GM12878 (cell line): ENCODE measurements around the gene EPN1. TPM values are rescaled to one million over a fixed set of nuclear protein-coding genes. Genes with fewer than 3 reads are reported as not detected.
A peak's percentile ranks its signal among the peaks of the same experiment; 100 is the strongest.

Experiments
- ATAC-seq: fragments of 200-7000 bp; cut with Tn5 transposase; 3 replicates; pipeline ENCODE4 v1.9.1; 2020; ENCODE audit warnings: mild to moderate bottlenecking, moderate library complexity
- BruUV-seq: library from RNA; stranded (reverse); fragments of 400-500 nt; replicated peaks from 2 replicates; lab custom pipeline; 2021; lab: Mats Ljungman, UMichigan
- CTCF ChIA-PET: fragments of 300-600 bp; sonication (Branson Sonifier 250); formaldehyde crosslinking; extraction: SDS; loops from one replicate; lab custom pipeline; 2021; ENCODE audit warnings: inconsistent platforms; lab: Yijun Ruan, JAX
- POLR2A ChIA-PET: fragments of 350-600 bp; formaldehyde crosslinking; extraction: SDS; loops from one replicate; lab custom pipeline; 2021; ENCODE audit warnings: inconsistent platforms; lab: Charles Lee
- RAD21 ChIA-PET: fragments of 300-600 bp; sonication (Branson Sonifier 250); formaldehyde crosslinking; loops from one replicate; lab custom pipeline; 2023; ENCODE audit warnings: antibody characterized with exemption; ENCODE audit not compliant: unreplicated experiment; lab: Charles Lee
- SMC1A ChIA-PET: fragments of 300-600 bp; sonication (Branson Sonifier 250); formaldehyde crosslinking; loops from one replicate; lab custom pipeline; 2023; ENCODE audit not compliant: unreplicated experiment, uncharacterized antibody; lab: Charles Lee
- DNase-seq: peaks from one replicate; pipeline ENCODE4 v3.0.0-alpha.2; 2011; ENCODE audit warnings: low read depth, low spot score
- FAIRE-seq: peaks from 3 replicates; lab custom pipeline; 2011; peaks lifted over from hg19 to GRCh38; lab: Jason Lieb, UNC
- H2AFZ ChIP-seq: 2 replicates; pipeline ENCODE4 v1.6.0; 2011; ENCODE audit warnings: low read depth, low read length, control low read depth; ENCODE audit not compliant: control insufficient read depth
- H3K27ac ChIP-seq: 2 replicates; pipeline ENCODE4 v1.5.1; 2011; ENCODE audit warnings: control low read depth; ENCODE audit not compliant: control insufficient read depth, insufficient read depth
- H3K27me3 ChIP-seq, 2 experiments: replicated peaks in 1 of 2; 2 replicates each; pipeline versions ENCODE4 v1.6.0 to v1.6.1; 2011; ENCODE audit warnings: low read length in 1 of 2; ENCODE audit not compliant: control insufficient read depth in 2 of 2, insufficient read depth in 2 of 2
- H3K36me3 ChIP-seq, 2 experiments: 2 replicates each; pipeline ENCODE4 v1.5.1; 2011; ENCODE audit warnings: low read length in 1 of 2; ENCODE audit not compliant: control insufficient read depth in 2 of 2, insufficient read depth in 2 of 2
- H3K4me1 ChIP-seq: 2 replicates; pipeline ENCODE4 v1.6.1; 2011; ENCODE audit warnings: mild to moderate bottlenecking, low read length, moderate library complexity, mixed read lengths; ENCODE audit not compliant: control insufficient read depth, insufficient read depth
- H3K4me2 ChIP-seq: 2 replicates; pipeline ENCODE4 v1.6.0; 2011; ENCODE audit warnings: control low read depth; ENCODE audit not compliant: control insufficient read depth, insufficient read depth
- H3K4me3 ChIP-seq: fragments of 200-600 bp; sonication (generic); 2 replicates; pipeline ENCODE4 v1.5.1; 2016
- H3K79me2 ChIP-seq: 2 replicates; pipeline ENCODE4 v1.6.0; 2011; ENCODE audit warnings: low read length; ENCODE audit not compliant: control insufficient read depth, insufficient read depth
- H3K9ac ChIP-seq: 2 replicates; pipeline ENCODE4 v1.8.0; 2011; ENCODE audit warnings: low read length, control low read depth, mixed read lengths; ENCODE audit not compliant: control insufficient read depth, insufficient read depth
- H3K9me3 ChIP-seq: replicated peaks from 3 replicates; pipeline ENCODE4 v1.5.1; 2011; ENCODE audit warnings: mild to moderate bottlenecking, low read length; ENCODE audit not compliant: control insufficient read depth, insufficient read depth
- H4K20me1 ChIP-seq: 2 replicates; pipeline ENCODE4 v1.6.0; 2011; ENCODE audit not compliant: control insufficient read depth, insufficient read depth
- CREB1 ChIP-seq: IDR thresholded peaks from 2 replicates; pipeline ENCODE4 v1.6.1; 2012; ENCODE audit warnings: low read depth, mild to moderate bottlenecking, inconsistent platforms
- GATAD2B ChIP-seq: fragments of 450-650 bp; conservative IDR thresholded peaks from 2 replicates; pipeline ENCODE4 v1.6.1; 2017; ENCODE audit warnings: low read depth, mild to moderate bottlenecking, moderate library complexity
- LARP7 ChIP-seq: fragments of 450-650 bp; IDR thresholded peaks from 2 replicates; pipeline ENCODE4 v1.6.1; 2017; ENCODE audit warnings: mild to moderate bottlenecking
- MEF2B ChIP-seq: fragments of 450-650 bp; IDR thresholded peaks from 2 replicates; pipeline ENCODE4 v1.6.1; 2018; ENCODE audit warnings: mild to moderate bottlenecking, moderate library complexity; ENCODE audit not compliant: partially characterized antibody, poor library complexity, severe bottlenecking
- MTA3 ChIP-seq: IDR thresholded peaks from 2 replicates; pipeline ENCODE4 v1.6.1; 2012; ENCODE audit warnings: low read length, inconsistent platforms, borderline replicate concordance
- NFYB ChIP-seq: IDR thresholded peaks from 2 replicates; pipeline ENCODE4 v1.6.1; 2011; ENCODE audit warnings: low read depth, mild to moderate bottlenecking, low read length, improper control_type of control experiment, moderate library complexity; ENCODE audit not compliant: insufficient read depth
- SIX5 ChIP-seq: IDR thresholded peaks from 2 replicates; pipeline ENCODE4 v1.6.1; 2011; ENCODE audit warnings: mild to moderate bottlenecking, low read depth, low read length, moderate library complexity; ENCODE audit not compliant: severe bottlenecking
- SUZ12 ChIP-seq: fragments of 200-600 bp; sonication (generic); IDR thresholded peaks from one replicate; pipeline ENCODE4 v1.6.1; 2018; ENCODE audit warnings: antibody characterized with exemption, mild to moderate bottlenecking; ENCODE audit not compliant: unreplicated experiment
- TBL1XR1 ChIP-seq: IDR thresholded peaks from 2 replicates; pipeline ENCODE4 v1.6.1; 2012; ENCODE audit warnings: low read depth, low read length, improper control_type of control experiment
- ZNF24 ChIP-seq: fragments of 450-650 bp; IDR thresholded peaks from 2 replicates; pipeline ENCODE4 v1.6.1; 2017; ENCODE audit warnings: antibody characterized with exemption, mild to moderate bottlenecking
- WGBS: methylation state at CpG from one replicate; pipeline ENCODE4 v1.1.6; 2016; ENCODE audit warnings: low lambda C conversion rate; ENCODE audit not compliant: insufficient replicate concordance, insufficient coverage; ENCODE audit errors: missing lambda C conversion rate; 5-methylcytosine and 5-hydroxymethylcytosine counted together
- in situ Hi-C: fragments of 300-500 bp; cut with MboI; formaldehyde crosslinking; loops from 9 replicates; pipeline ENCODE4 v1.14.3; 2018; ENCODE audit warnings: mixed read lengths
- intact Hi-C: fragments of 100-400 bp; cut with micrococcal nuclease; formaldehyde crosslinking; loops from one replicate; pipeline ENCODE4 v1.14.2; 2022; ENCODE audit not compliant: unreplicated experiment
- polyA plus RNA-seq, 11 experiments: library from polyadenylated mRNA; depleted of rRNA in 4 of 11; unstranded in 6 of 11; stranded (reverse) in 5 of 11; fragments of >200 nt; fragmentation: Nextera tagmentation in 4 of 11; fragmentation: Illumina TruSeq in 1 of 11; extraction: Ambion mirVana in 4 of 11; extraction: Trizol in 1 of 11; gene quantifications; 1 replicate in 1 of 11; 2 replicates in 10 of 11; pipeline versions ENCODE4 v1.2.1 to v1.2.3, GENCODE V29; 2011 to 2016; ENCODE audit warnings: inconsistent platforms in 2 of 11, missing spikeins in 2 of 11, low read depth in 1 of 11
- total RNA-seq, 4 experiments: library from RNA; depleted of rRNA in 3 of 4; stranded (reverse); fragments of >200 nt in 3 of 4; fragmentation: Illumina TruSeq in 1 of 4; extraction: Trizol in 1 of 4; gene quantifications; 2 replicates each; pipeline versions ENCODE4 v1.2.1 to v1.2.3, GENCODE V29; 2013 to 2021

EPN1 gene
- total and polyA plus RNA-seq, 10 of the 15 experiments (the other 5 are each of a cell fraction or from before 2014, with no cell fraction given), result 0.11 to 88.5 (median 10.6) TPM

GRCh38 chr19:55675661-55676354 is 782 bp downstream of the EPN1 start:
- ATAC-seq (no peak), FAIRE-seq (no peak), DNase-seq (no peak)
- intact Hi-C loops, result loop anchor here (5.0 kb wide), 2 partner anchors 34 to 656 kb away; partner anchors contain the start of genes ZNF580 and ZNF581
- H3K4me1 ChIP-seq, result peaks cover 27% of the 10 kb centered on the region
- peaks cover 58% of the 10 kb centered on the region for H3K79me2 ChIP-seq
- TF ChIP-seq CREB1 (0 out of 2 replicates have a peak, but pooled peaks have one; percentile 25), NFYB (no peak)
- H3K27ac ChIP-seq, result peak overlapping the region; percentile 94
- H3K36me3 ChIP-seq, result peaks cover 17 to 21% of the 10 kb centered on the region in 2 experiments
- RAD21 ChIA-PET, result interaction anchor here (1.1 to 2.0 kb wide), 4 partner anchors 19 to 45 kb away, joined by 5 to 9 read pairs (median 8); partner anchors contain the start of gene U2AF2
- no peaks in the 10 kb centered on the region for H3K27me3 ChIP-seq
- peak overlapping the region; percentile 97 for H3K9ac ChIP-seq
- POLR2A ChIA-PET, result interaction anchor here (0.7 to 1.4 kb wide), 6 partner anchors 19 to 70 kb away, joined by 3 to 7 read pairs (median 5); partner anchors contain the start of genes U2AF2, ZNF581 and ZNF865
- 3% methylated on average over 16 of the region's 16 CpGs for WGBS
- H4K20me1 ChIP-seq, result peaks cover 7% of the 10 kb centered on the region
- H3K4me2 ChIP-seq, result peak overlapping the region; percentile 100
- peak overlapping the region; percentile 92 for H3K4me3 ChIP-seq
- in situ Hi-C loops, result loop anchor here (5.0 kb wide), 1 partner anchor 131 kb away; no protein-coding TSS in a partner anchor
- H3K9me3 ChIP-seq, result no peaks in the 10 kb centered on the region
- no peak overlapping the region; the same call in 1 of the 2 replicates for H2AFZ ChIP-seq
- SMC1A ChIA-PET, result interaction anchor here (1.3 to 3.0 kb wide), 3 partner anchors 19 to 43 kb away, joined by 3 to 11 read pairs (median 4); partner anchors contain the start of gene U2AF2
- no TSS peak for BruUV-seq
- CTCF ChIA-PET, result interaction anchor here (0.7 to 3.3 kb wide), 4 partner anchors 19 to 29 kb away, joined by 3 to 14 read pairs (median 8); partner anchors contain the start of genes CCDC106 and U2AF2

DNA sequence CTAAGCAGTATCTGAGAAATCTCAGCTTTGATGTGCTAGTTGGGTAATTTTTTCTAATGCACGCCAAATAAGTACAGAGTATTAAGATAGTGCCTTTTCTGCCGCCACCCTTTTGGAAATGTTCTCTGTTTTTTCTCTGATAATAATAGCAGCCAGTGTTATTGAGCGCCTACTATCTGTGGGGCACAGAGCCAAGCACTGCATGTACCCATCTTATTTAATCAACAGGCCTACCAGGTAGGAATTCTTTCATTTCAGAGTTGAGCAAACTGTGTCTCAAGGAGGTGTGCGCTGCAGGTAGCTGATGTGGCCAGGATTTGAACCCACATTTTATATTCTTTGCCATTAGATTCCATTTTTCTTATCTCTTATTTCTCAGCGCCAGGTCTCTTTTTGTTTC is 1.4 kb downstream of the EPN1 start:
- Histone ChIP-seq H3K4me1 (peaks cover 29% of the 10 kb centered on the region), H3K9me3 (no peaks in the 10 kb centered on the region), H3K4me2 (peak overlapping the region; percentile 100), H3K9ac (peak overlapping the region; percentile 97), H2AFZ (no peak overlapping the region), H3K79me2 (peaks cover 62% of the 10 kb centered on the region), H3K27ac (peak overlapping the region; percentile 94), H3K4me3 (peak overlapping the region; percentile 92), H3K36me3 (peaks cover 16 to 20% of the 10 kb centered on the region in 2 experiments), H3K27me3 (no peaks in the 10 kb centered on the region), H4K20me1 (peaks cover 6% of the 10 kb centered on the region; the same call in 1 of the 2 replicates)
- SMC1A ChIA-PET, result interaction anchor here (0.6 to 3.0 kb wide), 4 partner anchors 19 to 1207 kb away, joined by 3 to 11 read pairs (median 4); partner anchors contain the start of gene U2AF2
- FAIRE-seq, result no peak
- no peak for TF ChIP-seq GATAD2B
- no peak for TF ChIP-seq SUZ12
- no peak for TF ChIP-seq TBL1XR1
- no peak for TF ChIP-seq LARP7
- no peak for TF ChIP-seq SIX5
- TF ChIP-seq ZNF24, result no peak
- TF ChIP-seq MTA3, result no peak
- TF ChIP-seq NFYB, result no peak
- TF ChIP-seq MEF2B, result no peak
- 17% methylated on average over 5 of the region's 5 CpGs for WGBS
- CTCF ChIA-PET, result interaction anchor here (0.7 to 3.3 kb wide), 7 partner anchors 19 to 173 kb away, joined by 3 to 14 read pairs (median 5); partner anchors contain the start of genes CCDC106 and U2AF2
- no peak for DNase-seq
- POLR2A ChIA-PET, result interaction anchor here (0.7 to 1.4 kb wide), 8 partner anchors 18 to 78 kb away, joined by 3 to 7 read pairs (median 4); partner anchors contain the start of genes U2AF2, ZNF581 and ZNF865
- ATAC-seq, result no peak
- in situ Hi-C loops (loop anchor here (5.0 kb wide), 1 partner anchor 131 kb away; no protein-coding TSS in a partner anchor), intact Hi-C loops (loop anchor here (5.0 kb wide), 2 partner anchors 34 to 656 kb away; partner anchors contain the start of genes ZNF580 and ZNF581)
- RAD21 ChIA-PET, result interaction anchor here (1.1 to 2.0 kb wide), 4 partner anchors 20 to 46 kb away, joined by 5 to 9 read pairs (median 8); partner anchors contain the start of gene U2AF2
- BruUV-seq, result TSS peak; percentile 55
